Measurements from ENCODE around the gene ST6GALNAC5.

The ST6GALNAC5 gene

Small RNA genes lying within 50 kb of the gene (small RNA-seq; reads per million reads assigned to genes)
- gene MIR7156: 0 to 0.09 reads per million in 2 experiments
